DND-41 (cell line): ENCODE results near the gene SRGN.

Experiments used
- CTCF ChIP-seq: IDR thresholded peaks from 2 replicates; pipeline ENCODE4 v1.5.1; 2012; ENCODE audit warnings: borderline replicate concordance, low read length, moderate library complexity, mild to moderate bottlenecking; ENCODE audit not compliant: poor library complexity, severe bottlenecking; ENCODE audit errors: extremely low read depth
- EZH2 ChIP-seq: IDR thresholded peaks from 3 replicates; pipeline ENCODE4 v1.6.1; 2012; ENCODE audit warnings: borderline replicate concordance, low read depth, mild to moderate bottlenecking, moderate library complexity, low read length, inconsistent platforms; ENCODE audit not compliant: severe bottlenecking

- TF ChIP-seq CTCF (no peak), EZH2 (no peak)
These were observed 36.0 kb upstream of the SRGN start for GRCh38 chr10:69051710-69052487.
